SK-N-MC (cell line): ENCODE results near the gene SH3D19.

Source experiments
- DNase-seq: peaks from one replicate; pipeline ENCODE4 v3.0.0-alpha.2; 2011; ENCODE audit warnings: low read depth, low spot score
- H3K27ac ChIP-seq: fragments of 200-600 bp; sonication (generic); 2 replicates; pipeline ENCODE4 v1.5.1; 2016; ENCODE audit warnings: mixed run types
- H3K36me3 ChIP-seq: fragments of 200-600 bp; sonication (generic); 2 replicates; pipeline ENCODE4 v1.6.1; 2017; ENCODE audit warnings: antibody characterized with exemption, low read length, mixed read lengths; ENCODE audit not compliant: insufficient read depth
- H3K4me3 ChIP-seq: fragments of 200-600 bp; sonication (generic); 2 replicates; pipeline ENCODE4 v1.5.1; 2016
- H3K9ac ChIP-seq: fragments of 200-600 bp; sonication (generic); 2 replicates; pipeline ENCODE4 v1.8.0; 2017; ENCODE audit warnings: mixed run types, mixed read lengths; ENCODE audit not compliant: insufficient read length
- H3K9me3 ChIP-seq: fragments of 200-600 bp; sonication (generic); 2 replicates; pipeline ENCODE4 v1.6.1; 2017; ENCODE audit warnings: low read depth, mild to moderate bottlenecking, antibody characterized with exemption, low read length, moderate library complexity, mixed read lengths
- EZH2 ChIP-seq: fragments of 200-600 bp; sonication (generic); IDR thresholded peaks from one replicate; pipeline ENCODE4 v1.6.1; 2017; ENCODE audit warnings: antibody characterized with exemption
- FOXP2 ChIP-seq: optimal IDR thresholded peaks from 2 replicates; pipeline ENCODE3; 2011; ENCODE audit warnings: mild to moderate bottlenecking, moderate library complexity; ENCODE audit not compliant: insufficient read depth; ENCODE audit errors: extremely low read length, control extremely low read depth
- POLR2AphosphoS5 ChIP-seq: IDR thresholded peaks from 2 replicates; pipeline ENCODE4 v1.6.1; 2012; ENCODE audit warnings: mild to moderate bottlenecking, low read depth, low read length, borderline replicate concordance

Gene SH3D19

GRCh38 chr4:151184523-151185458 lies 140.6 kb downstream of the SH3D19 start:
- H3K4me3 ChIP-seq = no peak overlapping the region
- no peak overlapping the region for H3K9ac ChIP-seq
- H3K9me3 ChIP-seq = no peaks in the 10 kb centered on the region
- H3K27ac ChIP-seq = no peak overlapping the region
- TF ChIP-seq EZH2 = no peak
- TF ChIP-seq FOXP2 = no peak
- TF ChIP-seq POLR2AphosphoS5 = no peak
- no peaks in the 10 kb centered on the region for H3K36me3 ChIP-seq
- no peak for DNase-seq

DNA sequence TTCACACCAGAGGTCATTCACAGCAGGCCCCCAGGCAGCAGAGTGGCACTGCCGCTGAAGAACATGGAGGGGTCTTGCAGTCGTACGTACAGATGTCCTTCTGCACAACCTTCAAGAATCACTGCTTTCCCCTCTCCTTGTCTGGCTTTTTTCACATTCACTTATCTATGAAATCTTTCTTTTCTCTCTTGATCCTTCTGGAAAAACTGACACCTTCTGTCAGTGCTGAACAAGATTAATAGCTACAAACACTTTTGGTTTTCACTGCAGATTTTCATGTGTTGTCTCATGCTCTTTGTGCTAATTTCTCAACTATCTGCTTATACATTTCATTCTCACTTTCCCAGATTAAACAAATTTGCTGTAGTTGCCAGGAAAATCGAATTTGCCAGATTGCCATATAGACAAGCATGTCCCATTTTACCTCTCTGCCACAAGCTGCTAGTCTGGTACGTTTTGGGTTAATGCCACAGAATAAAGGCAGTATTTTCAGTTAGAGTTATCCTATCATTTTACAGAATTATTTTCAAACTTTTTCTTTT lies 142.9 kb downstream of the SH3D19 start:
- no peaks in the 10 kb centered on the region for H3K9me3 ChIP-seq
- no peak overlapping the region for H3K4me3 ChIP-seq
- DNase-seq = no peak
- H3K27ac ChIP-seq = no peak overlapping the region
- TF ChIP-seq POLR2AphosphoS5 = no peak
- no peak for TF ChIP-seq FOXP2
- TF ChIP-seq EZH2 = no peak
- H3K9ac ChIP-seq = no peak overlapping the region
- no peaks in the 10 kb centered on the region for H3K36me3 ChIP-seq

GRCh38 chr4:151176685-151177084 lies 148.7 kb downstream of the SH3D19 start:
- no peaks in the 10 kb centered on the region for H3K36me3 ChIP-seq
- H3K4me3 ChIP-seq = no peak overlapping the region
- no peak overlapping the region for H3K9ac ChIP-seq
- TF ChIP-seq EZH2 = no peak
- TF ChIP-seq POLR2AphosphoS5 = no peak
- TF ChIP-seq FOXP2 = no peak
- no peak for DNase-seq
- H3K27ac ChIP-seq = no peak overlapping the region
- no peaks in the 10 kb centered on the region for H3K9me3 ChIP-seq

DNA sequence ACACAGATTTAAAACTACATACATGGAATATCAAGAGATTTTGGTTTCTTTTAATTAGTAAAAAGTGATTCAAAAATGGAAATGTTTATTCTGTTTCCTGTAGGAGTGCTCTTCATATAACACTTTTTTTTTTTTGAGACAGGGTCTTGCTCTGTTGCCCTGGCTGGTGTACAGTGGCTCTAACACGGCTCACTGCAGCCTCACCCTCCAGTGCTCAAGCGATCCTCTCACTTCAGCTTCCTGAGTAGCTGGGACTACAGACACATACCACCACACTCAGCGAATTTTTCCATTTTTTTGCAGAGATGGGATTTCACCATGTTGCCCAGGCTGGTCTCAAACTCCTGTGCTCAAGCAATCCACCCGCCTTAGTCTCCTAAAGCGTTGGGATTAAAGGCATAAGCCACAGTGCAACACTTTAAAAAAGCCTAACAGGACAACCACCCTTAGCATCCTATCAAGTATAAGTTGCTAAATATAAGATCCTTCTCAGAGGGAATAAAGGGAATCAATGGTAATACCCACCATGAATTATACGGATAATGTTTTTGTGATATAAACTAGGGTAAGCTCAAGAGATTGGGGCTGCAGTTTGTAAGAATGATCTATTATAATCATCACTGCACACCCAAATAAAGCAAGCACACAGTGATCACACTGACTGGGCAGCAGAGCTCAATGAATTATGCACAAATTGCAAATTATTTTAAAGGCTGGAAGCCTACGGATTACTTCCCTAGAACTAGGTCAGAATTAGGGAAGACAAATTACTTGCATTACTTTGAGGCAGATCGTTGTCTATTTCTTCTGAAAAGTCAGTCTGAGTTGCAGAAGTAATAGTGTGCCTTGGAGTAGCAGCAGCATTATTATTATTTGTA lies 149.4 kb downstream of the SH3D19 start:
- Histone ChIP-seq H3K9ac (no peak overlapping the region), H3K9me3 (no peaks in the 10 kb centered on the region), H3K36me3 (no peaks in the 10 kb centered on the region), H3K4me3 (no peak overlapping the region), H3K27ac (no peak overlapping the region)
- TF ChIP-seq FOXP2 (no peak), EZH2 (no peak), POLR2AphosphoS5 (no peak)
- no peak for DNase-seq

GRCh38 chr4:151175233-151175632 lies 150.2 kb downstream of the SH3D19 start:
- no peak overlapping the region for H3K27ac ChIP-seq
- DNase-seq = no peak
- H3K4me3 ChIP-seq = no peak overlapping the region
- no peaks in the 10 kb centered on the region for H3K9me3 ChIP-seq
- H3K36me3 ChIP-seq = no peaks in the 10 kb centered on the region
- H3K9ac ChIP-seq = no peak overlapping the region
- TF ChIP-seq EZH2 (no peak), FOXP2 (no peak), POLR2AphosphoS5 (no peak)

DNA sequence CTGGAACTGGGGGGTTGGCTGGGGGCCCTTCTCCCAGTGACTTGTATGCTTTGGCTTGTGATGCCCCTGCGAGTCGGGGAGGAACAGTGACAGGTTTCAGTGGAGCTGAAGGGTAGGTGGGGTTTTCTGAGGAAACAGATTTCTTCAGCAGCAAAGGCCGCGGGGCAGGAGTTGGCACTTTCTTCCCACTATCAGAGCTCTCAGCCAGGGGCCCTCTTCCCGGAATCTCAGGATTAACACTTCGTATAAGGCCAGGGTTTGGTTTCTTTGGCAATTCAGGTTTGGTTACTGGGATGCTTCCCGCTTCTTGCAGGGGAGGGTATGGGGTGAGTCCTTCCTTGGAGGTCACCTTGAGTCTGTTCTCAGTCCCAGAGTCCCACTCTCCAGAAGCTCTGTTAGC lies 150.6 kb downstream of the SH3D19 start:
- TF ChIP-seq EZH2 (no peak), POLR2AphosphoS5 (no peak), FOXP2 (no peak)
- no peak overlapping the region for H3K27ac ChIP-seq
- no peak overlapping the region for H3K9ac ChIP-seq
- H3K4me3 ChIP-seq = no peak overlapping the region
- no peaks in the 10 kb centered on the region for H3K9me3 ChIP-seq
- DNase-seq = no peak
- no peaks in the 10 kb centered on the region for H3K36me3 ChIP-seq

GRCh38 chr4:151173871-151174270 lies 151.5 kb downstream of the SH3D19 start:
- Histone ChIP-seq H3K36me3 (no peaks in the 10 kb centered on the region), H3K27ac (no peak overlapping the region), H3K9me3 (no peaks in the 10 kb centered on the region), H3K4me3 (no peak overlapping the region), H3K9ac (no peak overlapping the region)
- no peak for TF ChIP-seq POLR2AphosphoS5
- TF ChIP-seq FOXP2 = no peak
- TF ChIP-seq EZH2 = no peak
- DNase-seq = no peak

DNA sequence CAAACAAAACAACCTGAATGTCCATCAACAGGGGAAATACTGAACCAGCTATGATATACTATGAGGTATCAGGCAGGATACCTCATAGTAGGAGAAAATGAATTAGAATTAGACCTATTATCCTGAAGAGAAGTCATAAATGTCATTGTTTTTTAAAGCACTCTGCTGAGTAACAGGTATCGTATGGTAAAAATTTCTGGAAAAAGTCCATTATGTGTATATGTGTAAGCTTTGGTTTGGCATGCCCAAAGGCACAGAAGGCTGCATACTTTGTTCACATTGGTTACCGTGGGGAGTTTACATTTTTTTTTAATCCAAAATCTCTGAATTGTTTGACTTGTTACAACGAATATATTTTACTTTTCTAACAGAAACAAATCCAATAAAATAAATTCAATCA lies 155.5 kb downstream of the SH3D19 start:
- no peak for TF ChIP-seq POLR2AphosphoS5
- no peak for TF ChIP-seq FOXP2
- no peak for TF ChIP-seq EZH2
- DNase-seq = no peak

More for the DNA sequence above, 155.5 kb downstream of the SH3D19 start:
- Histone ChIP-seq H3K9me3 (no peaks in the 10 kb centered on the region), H3K36me3 (no peaks in the 10 kb centered on the region), H3K9ac (no peak overlapping the region), H3K4me3 (no peak overlapping the region), H3K27ac (no peak overlapping the region)
